Activated CD8-positive, alpha-beta T cell treated with anti-CD3 and anti-CD28 coated beads, Interleukin-2, amount 10 ng/mL, durations not matched to agents 7 days and 5 days (primary cell): ENCODE data around the gene NNT. TPM values are rescaled to one million over a fixed set of nuclear protein-coding genes. Genes with fewer than 3 reads are reported as not detected.

ENCODE experiments used
- ATAC-seq: fragments of 150-1000 bp; cut with Tn5 transposase; one replicate; pipeline ENCODE4 v1.10.0; 2021; ENCODE audit warnings: moderate library complexity
- CTCF ChIA-PET: fragments of 350-600 bp; sonication (Branson Sonifier 250); formaldehyde crosslinking; loops from one replicate; lab custom pipeline; 2021; ENCODE audit warnings: antibody characterized with exemption; lab: Charles Lee
- POLR2A ChIA-PET: fragments of 350-600 bp; sonication (Branson Sonifier 250); formaldehyde crosslinking; loops from one replicate; lab custom pipeline; 2021; ENCODE audit warnings: antibody characterized with exemption; lab: Charles Lee
- DNase-seq: peaks from one replicate; pipeline ENCODE4 v3.0.0-alpha.2; 2020
- H3K27ac Mint-ChIP-seq: one replicate; pipeline ENCODE4 v1.8.0; 2021; ENCODE audit warnings: mild to moderate bottlenecking, mixed read lengths
- H3K27me3 Mint-ChIP-seq: one replicate; pipeline ENCODE4 v1.8.0; 2021; ENCODE audit warnings: low read depth, mixed read lengths
- H3K36me3 Mint-ChIP-seq: one replicate; pipeline ENCODE4 v1.8.0; 2021; ENCODE audit warnings: low read depth, mixed read lengths
- H3K4me1 Mint-ChIP-seq: one replicate; pipeline ENCODE4 v1.8.0; 2021; ENCODE audit warnings: low read depth, mixed read lengths
- H3K4me3 Mint-ChIP-seq: one replicate; pipeline ENCODE4 v1.8.0; 2021; ENCODE audit warnings: mild to moderate bottlenecking, mixed read lengths
- H3K9me3 Mint-ChIP-seq: one replicate; pipeline ENCODE4 v1.8.0; 2022; ENCODE audit warnings: mixed read lengths; ENCODE audit not compliant: insufficient read depth
- total RNA-seq, 2 experiments: library from RNA; stranded (reverse); gene quantifications; one replicate each; pipeline ENCODE4 v1.2.3, GENCODE V29; 2021

NNT gene
- total RNA-seq, 2 experiments from 2014 or later, result 103 to 104 TPM

DNA sequence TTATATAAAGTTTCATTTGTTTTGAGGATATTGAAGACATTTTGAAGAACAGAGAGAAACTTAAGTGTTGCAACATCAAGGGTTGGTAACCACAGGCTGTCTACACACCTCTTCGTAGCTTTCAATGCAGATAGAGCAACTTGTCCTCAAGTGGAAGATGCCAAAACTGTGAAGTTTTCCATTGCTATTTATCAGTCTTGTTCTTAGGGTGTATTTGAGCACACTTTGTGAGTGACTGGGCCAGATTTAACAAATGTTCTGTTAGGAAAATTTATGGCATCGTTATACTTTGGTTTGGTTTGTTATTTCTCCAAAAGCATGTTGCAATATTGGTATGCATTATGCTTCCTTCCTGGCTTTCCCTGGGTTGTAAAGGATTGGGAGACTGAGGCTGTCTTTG is 31.6 kb downstream of the NNT start:
- no peak overlapping the region for H3K27ac Mint-ChIP-seq
- H3K27me3 Mint-ChIP-seq, result no peaks in the 10 kb centered on the region
- ChIA-PET CTCF (no interaction called here), POLR2A (no interaction called here)
- peaks cover 52% of the 10 kb centered on the region for H3K36me3 Mint-ChIP-seq
- ATAC-seq (no peak), DNase-seq (no peak)
- H3K4me3 Mint-ChIP-seq, result no peak overlapping the region
- H3K4me1 Mint-ChIP-seq, result peaks cover 5% of the 10 kb centered on the region
- no peaks in the 10 kb centered on the region for H3K9me3 Mint-ChIP-seq

DNA sequence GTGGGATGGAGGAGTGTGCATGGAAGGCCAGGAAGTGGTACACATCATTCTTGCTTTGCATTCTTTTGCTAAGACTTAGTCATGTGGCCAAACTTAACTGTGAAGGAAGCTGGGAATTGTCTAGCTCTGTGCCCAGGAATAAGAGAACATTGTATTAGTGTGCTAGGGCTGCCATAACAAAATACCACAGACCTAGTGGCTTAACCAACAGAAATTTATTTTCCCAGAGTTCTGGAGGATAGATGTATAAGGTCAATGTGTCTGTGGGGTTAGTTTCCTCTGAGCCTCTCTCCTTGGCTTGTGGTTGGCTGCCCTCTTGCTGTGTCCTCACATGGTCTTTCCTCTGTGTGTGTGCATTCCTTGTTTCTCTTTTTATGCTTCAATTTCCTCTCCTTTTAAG is 32.4 kb downstream of the NNT start:
- POLR2A ChIA-PET, result no interaction called here
- peaks cover 5% of the 10 kb centered on the region for H3K4me1 Mint-ChIP-seq

DNA sequence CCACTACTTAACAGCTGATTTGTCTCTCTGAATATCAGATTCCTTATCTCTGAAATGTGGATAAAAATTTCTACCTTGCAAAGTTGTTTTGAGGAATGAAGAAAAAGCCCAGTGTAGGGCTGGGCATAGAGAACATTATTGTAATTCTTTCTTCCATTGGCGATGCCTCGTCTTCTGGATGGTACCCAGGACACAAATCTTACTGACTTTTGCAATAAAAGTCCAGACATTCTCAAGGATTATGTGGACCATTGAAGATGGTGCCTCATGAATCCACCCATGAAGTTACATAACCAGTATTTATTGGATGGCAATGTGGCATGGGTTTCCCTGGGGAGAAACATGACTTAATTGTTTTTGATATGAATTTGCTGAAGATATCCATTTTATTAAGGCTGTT is 33.1 kb downstream of the NNT start:
- POLR2A ChIA-PET, result no interaction called here

More for the DNA sequence above, 32.4 kb downstream of the NNT start:
- no peak for DNase-seq
- no peaks in the 10 kb centered on the region for H3K9me3 Mint-ChIP-seq
- no peaks in the 10 kb centered on the region for H3K27me3 Mint-ChIP-seq
- H3K36me3 Mint-ChIP-seq, result peaks cover 53% of the 10 kb centered on the region
- H3K4me3 Mint-ChIP-seq, result no peak overlapping the region
- CTCF ChIA-PET, result no interaction called here
- H3K27ac Mint-ChIP-seq, result no peak overlapping the region
- no peak for ATAC-seq

DNA sequence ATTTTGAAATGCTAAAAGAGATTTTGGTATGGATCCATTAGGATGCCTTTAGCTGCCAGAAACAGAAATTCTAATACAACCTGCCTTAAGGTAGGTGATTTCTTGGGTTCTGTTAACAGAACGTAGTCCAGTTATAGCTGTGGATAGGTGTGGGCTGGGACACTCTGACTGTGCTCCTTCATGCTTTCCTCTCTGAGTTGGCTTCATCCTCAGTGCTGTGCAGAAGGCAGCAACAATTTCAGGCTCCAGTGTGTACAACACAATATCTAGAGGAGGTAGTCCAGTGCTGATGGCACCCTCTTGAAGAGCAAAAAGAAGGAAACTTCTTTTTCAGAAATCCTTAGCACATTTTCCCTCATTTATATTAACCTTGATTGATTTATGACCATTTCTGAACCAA is 34.4 kb downstream of the NNT start:
- ChIA-PET POLR2A (no interaction called here), CTCF (no interaction called here)
- no peaks in the 10 kb centered on the region for H3K27me3 Mint-ChIP-seq
- H3K9me3 Mint-ChIP-seq, result no peaks in the 10 kb centered on the region
- no peak overlapping the region for H3K27ac Mint-ChIP-seq
- no peak overlapping the region for H3K4me3 Mint-ChIP-seq
- no peaks in the 10 kb centered on the region for H3K4me1 Mint-ChIP-seq
- ATAC-seq (no peak), DNase-seq (no peak)
- peaks cover 41% of the 10 kb centered on the region for H3K36me3 Mint-ChIP-seq

More for the DNA sequence above, 33.1 kb downstream of the NNT start:
- H3K4me3 Mint-ChIP-seq, result no peak overlapping the region
- no peaks in the 10 kb centered on the region for H3K27me3 Mint-ChIP-seq
- no peak for ATAC-seq
- no peaks in the 10 kb centered on the region for H3K9me3 Mint-ChIP-seq
- peaks cover 3% of the 10 kb centered on the region for H3K4me1 Mint-ChIP-seq
- no peak for DNase-seq
- H3K27ac Mint-ChIP-seq, result no peak overlapping the region
- CTCF ChIA-PET, result interaction anchor here (0.6 kb wide), 1 partner anchor 576 kb away, joined by 3 read pairs; no protein-coding TSS in a partner anchor
- peaks cover 51% of the 10 kb centered on the region for H3K36me3 Mint-ChIP-seq

DNA sequence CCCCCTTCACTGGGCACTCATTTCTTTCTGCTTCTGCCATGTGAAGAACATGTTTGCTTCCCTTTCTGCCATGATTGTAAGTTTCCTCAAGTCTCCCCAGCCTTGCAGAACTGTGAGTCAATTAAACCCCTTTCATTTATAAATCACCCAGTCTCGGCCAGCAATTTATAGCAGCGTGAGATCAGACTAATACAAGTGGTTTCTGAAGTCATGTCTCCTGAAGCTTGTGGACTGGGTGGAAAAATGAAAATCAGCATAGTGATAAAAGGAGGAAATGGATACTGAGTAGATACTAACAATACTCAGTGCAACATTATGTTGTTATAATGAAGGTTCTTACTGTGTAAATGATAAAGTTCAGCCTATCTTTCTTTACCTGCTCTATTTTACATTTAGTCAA is 35.1 kb downstream of the NNT start:
- DNase-seq, result no peak
- POLR2A ChIA-PET, result no interaction called here
- Mint-ChIP-seq H3K9me3 (no peaks in the 10 kb centered on the region), H3K4me1 (no peaks in the 10 kb centered on the region), H3K27ac (no peak overlapping the region), H3K27me3 (no peaks in the 10 kb centered on the region), H3K4me3 (no peak overlapping the region), H3K36me3 (peaks cover 38% of the 10 kb centered on the region)
- CTCF ChIA-PET, result interaction anchor here (4.2 kb wide), 1 partner anchor 7 kb away, joined by 16 read pairs; no protein-coding TSS in a partner anchor
- ATAC-seq, result no peak

DNA sequence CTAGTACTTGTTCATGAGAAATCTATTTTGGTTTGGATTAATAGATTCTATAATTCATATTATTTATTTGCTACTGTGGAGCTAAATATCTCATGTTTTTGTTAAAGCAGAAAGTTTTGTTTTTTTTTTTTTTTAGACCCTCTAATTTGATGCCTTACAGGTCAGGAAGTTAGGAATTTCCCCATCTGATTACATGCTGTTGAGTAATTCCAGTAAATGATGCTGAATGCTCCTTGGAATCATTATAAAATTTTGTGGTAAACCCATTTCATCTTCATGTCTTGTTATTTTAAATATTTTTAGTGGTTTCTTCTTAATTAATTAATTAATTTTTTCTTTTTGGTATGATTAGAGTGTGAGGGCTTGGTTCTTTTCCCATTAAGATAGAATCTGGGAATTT is 35.6 kb downstream of the NNT start:
- Mint-ChIP-seq H3K9me3 (no peaks in the 10 kb centered on the region), H3K27ac (no peak overlapping the region), H3K4me3 (no peak overlapping the region), H3K27me3 (no peaks in the 10 kb centered on the region), H3K4me1 (no peaks in the 10 kb centered on the region), H3K36me3 (peaks cover 36% of the 10 kb centered on the region)
- ATAC-seq (no peak), DNase-seq (no peak)
- ChIA-PET CTCF (interaction anchor here (4.2 kb wide), 1 partner anchor 7 kb away, joined by 16 read pairs; no protein-coding TSS in a partner anchor), POLR2A (no interaction called here)

DNA sequence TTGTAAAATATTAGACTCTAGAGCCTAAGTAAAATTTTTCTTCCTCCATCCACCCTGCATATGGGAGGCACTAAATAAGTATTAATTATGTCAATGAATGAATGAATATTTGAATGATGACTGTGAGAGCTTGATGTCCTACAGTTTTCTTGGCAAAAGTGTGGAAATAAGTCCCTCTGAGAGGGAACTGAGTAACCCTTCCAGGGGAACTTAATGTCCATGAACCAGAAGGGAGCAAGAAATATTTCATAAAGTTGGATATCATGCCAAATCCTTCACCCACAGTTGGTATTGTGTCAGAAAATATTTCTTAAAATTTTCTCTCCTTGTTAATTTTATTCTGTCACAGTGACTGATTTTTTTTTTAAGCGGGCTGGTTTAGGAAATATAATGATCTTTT is 36.6 kb downstream of the NNT start:
- Mint-ChIP-seq H3K4me1 (no peaks in the 10 kb centered on the region), H3K27ac (no peak overlapping the region), H3K9me3 (no peaks in the 10 kb centered on the region), H3K36me3 (peaks cover 32% of the 10 kb centered on the region), H3K27me3 (no peaks in the 10 kb centered on the region), H3K4me3 (no peak overlapping the region)
- DNase-seq (no peak), ATAC-seq (no peak)
- CTCF ChIA-PET, result interaction anchor here (0.7 to 4.2 kb wide), 2 partner anchors 8 to 52 kb away, joined by 3 to 16 read pairs; no protein-coding TSS in a partner anchor
- POLR2A ChIA-PET, result no interaction called here

DNA sequence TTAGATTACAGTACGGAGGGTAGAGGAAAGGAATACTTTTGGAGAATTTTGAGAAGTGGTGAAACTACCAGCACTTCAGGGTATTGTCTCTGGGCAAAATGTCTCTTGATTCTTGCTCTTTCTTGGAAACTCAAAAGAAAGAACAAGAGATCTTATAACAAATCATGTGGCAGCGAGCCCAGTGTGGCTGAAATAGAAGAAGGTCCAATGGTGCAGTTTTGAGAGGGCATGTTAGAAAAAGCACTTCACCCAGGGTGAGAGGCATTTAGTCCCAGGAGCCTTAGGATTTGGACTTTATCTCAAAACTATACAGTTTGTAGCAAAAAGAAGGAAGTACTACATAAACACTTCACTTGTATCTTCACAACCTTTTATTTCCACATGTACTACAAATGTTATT is 39.4 kb downstream of the NNT start:
- POLR2A ChIA-PET, result no interaction called here
- peaks cover 29% of the 10 kb centered on the region for H3K36me3 Mint-ChIP-seq
- H3K4me1 Mint-ChIP-seq, result no peaks in the 10 kb centered on the region
- H3K27me3 Mint-ChIP-seq, result no peaks in the 10 kb centered on the region
- CTCF ChIA-PET, result interaction anchor here (1.2 to 4.2 kb wide), 2 partner anchors 11 kb away, joined by 4 to 16 read pairs; no protein-coding TSS in a partner anchor
- H3K27ac Mint-ChIP-seq, result no peak overlapping the region
- H3K9me3 Mint-ChIP-seq, result no peaks in the 10 kb centered on the region
- ATAC-seq, result no peak
- H3K4me3 Mint-ChIP-seq, result no peak overlapping the region
- no peak for DNase-seq

DNA sequence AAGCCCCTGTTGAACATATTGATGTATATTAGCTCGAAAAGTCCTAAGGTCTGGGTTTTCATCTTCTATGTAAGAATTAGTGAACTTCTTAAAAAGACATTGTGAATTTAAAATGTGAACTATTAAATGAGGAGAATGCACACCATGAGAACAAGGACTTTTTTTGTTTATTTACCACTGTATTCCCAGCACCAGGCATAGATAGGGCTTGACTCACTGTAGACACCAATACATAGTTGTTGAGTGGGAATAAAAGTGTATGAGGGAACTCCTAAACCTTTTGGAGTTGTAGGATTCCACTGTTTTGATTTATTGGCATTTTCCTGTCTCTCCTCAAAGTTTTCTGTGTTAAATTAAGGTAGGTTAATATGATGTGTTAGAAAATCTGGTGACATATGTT is 40.3 kb downstream of the NNT start:
- no peaks in the 10 kb centered on the region for H3K4me1 Mint-ChIP-seq
- no peak overlapping the region for H3K4me3 Mint-ChIP-seq
- no peaks in the 10 kb centered on the region for H3K9me3 Mint-ChIP-seq
- H3K27ac Mint-ChIP-seq, result no peak overlapping the region
- POLR2A ChIA-PET, result no interaction called here
- DNase-seq, result no peak
- peaks cover 23% of the 10 kb centered on the region for H3K36me3 Mint-ChIP-seq
- H3K27me3 Mint-ChIP-seq, result no peaks in the 10 kb centered on the region
- CTCF ChIA-PET, result interaction anchor here (1.2 kb wide), 1 partner anchor 12 kb away, joined by 4 read pairs; no protein-coding TSS in a partner anchor
- ATAC-seq, result no peak

DNA sequence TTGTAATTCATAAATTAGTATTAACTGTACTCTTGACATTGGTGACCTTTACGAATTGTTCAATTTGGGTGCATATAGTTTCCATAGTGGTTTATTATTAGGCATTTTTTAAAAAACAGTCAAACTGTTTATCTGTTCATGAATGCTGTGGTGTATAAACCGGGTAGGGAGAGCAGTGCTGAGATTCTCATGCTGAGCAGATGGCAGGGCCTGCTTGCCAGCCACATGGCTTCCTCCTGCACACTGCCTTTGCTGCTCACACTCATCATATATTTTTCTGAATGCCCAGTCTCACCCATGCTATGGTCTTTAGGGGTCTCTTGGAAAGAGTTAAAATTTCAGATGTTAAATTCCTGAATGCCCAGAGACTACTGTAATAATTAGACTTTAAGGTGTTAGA is 40.8 kb downstream of the NNT start:
- CTCF ChIA-PET, result interaction anchor here (1.2 to 1.4 kb wide), 2 partner anchors 12 kb away, joined by 4 read pairs; no protein-coding TSS in a partner anchor
- POLR2A ChIA-PET, result no interaction called here
- Mint-ChIP-seq H3K4me3 (no peak overlapping the region), H3K27me3 (no peaks in the 10 kb centered on the region), H3K27ac (no peak overlapping the region), H3K9me3 (no peaks in the 10 kb centered on the region), H3K4me1 (no peaks in the 10 kb centered on the region), H3K36me3 (peaks cover 27% of the 10 kb centered on the region)
- no peak for DNase-seq
- no peak for ATAC-seq

DNA sequence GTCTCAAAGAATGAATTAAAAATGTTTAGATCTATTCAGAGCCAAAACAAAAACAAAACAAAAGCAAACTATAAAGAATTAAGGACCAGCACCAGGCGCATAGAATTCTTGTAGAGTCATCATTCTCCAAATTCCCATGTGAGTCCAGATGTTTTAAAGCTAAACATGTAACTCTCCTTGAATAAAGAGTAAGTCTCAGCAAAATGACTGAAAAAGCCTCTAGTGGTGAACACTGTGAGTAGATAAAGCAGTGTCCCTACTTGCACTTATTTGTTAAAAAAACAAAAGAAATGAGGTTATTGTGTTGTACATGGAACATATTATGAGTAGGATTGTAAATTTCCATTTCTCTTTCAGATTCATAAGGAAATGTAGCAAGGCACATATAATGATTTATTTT is 44.0 kb downstream of the NNT start:
- H3K4me3 Mint-ChIP-seq, result no peak overlapping the region
- no peak overlapping the region for H3K27ac Mint-ChIP-seq
- no peaks in the 10 kb centered on the region for H3K27me3 Mint-ChIP-seq
- ChIA-PET CTCF (interaction anchor here (4.7 kb wide), 1 partner anchor 16 kb away, joined by 30 read pairs; no protein-coding TSS in a partner anchor), POLR2A (no interaction called here)
- H3K4me1 Mint-ChIP-seq, result no peaks in the 10 kb centered on the region
- peaks cover 38% of the 10 kb centered on the region for H3K36me3 Mint-ChIP-seq
- DNase-seq (no peak), ATAC-seq (no peak)
- H3K9me3 Mint-ChIP-seq, result no peaks in the 10 kb centered on the region

DNA sequence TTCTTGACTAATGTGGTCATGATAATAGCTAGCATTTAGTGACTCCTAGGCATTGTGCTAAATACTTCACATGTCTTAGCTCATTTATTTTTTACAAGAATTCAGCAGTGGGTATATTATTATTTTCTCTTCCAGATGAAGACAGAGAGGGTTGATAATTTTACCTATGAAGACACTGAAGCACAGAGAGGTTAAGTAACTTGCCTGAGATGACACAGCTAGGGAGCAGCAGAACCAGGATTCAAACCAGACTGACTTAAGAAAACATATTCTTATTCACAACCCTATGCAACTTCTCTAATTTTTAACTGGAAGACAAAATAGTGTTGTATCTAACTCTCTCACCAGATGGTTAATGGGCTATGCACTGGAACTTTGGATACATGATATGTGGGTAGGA is 44.8 kb downstream of the NNT start:
- no peak overlapping the region for H3K4me3 Mint-ChIP-seq
- ChIA-PET POLR2A (no interaction called here), CTCF (interaction anchor here (4.7 kb wide), 1 partner anchor 17 kb away, joined by 30 read pairs; no protein-coding TSS in a partner anchor)
- no peak overlapping the region for H3K27ac Mint-ChIP-seq
- H3K4me1 Mint-ChIP-seq, result no peaks in the 10 kb centered on the region
- ATAC-seq, result no peak
- no peaks in the 10 kb centered on the region for H3K9me3 Mint-ChIP-seq
- H3K27me3 Mint-ChIP-seq, result no peaks in the 10 kb centered on the region
- H3K36me3 Mint-ChIP-seq, result peaks cover 43% of the 10 kb centered on the region
- no peak for DNase-seq
